ENCODE results near the gene SP6.

GRCh38 chr17:47811709-47812108 is 39.3 kb downstream of the SP6 start:
- TF ChIP-seq, protein P1, sequence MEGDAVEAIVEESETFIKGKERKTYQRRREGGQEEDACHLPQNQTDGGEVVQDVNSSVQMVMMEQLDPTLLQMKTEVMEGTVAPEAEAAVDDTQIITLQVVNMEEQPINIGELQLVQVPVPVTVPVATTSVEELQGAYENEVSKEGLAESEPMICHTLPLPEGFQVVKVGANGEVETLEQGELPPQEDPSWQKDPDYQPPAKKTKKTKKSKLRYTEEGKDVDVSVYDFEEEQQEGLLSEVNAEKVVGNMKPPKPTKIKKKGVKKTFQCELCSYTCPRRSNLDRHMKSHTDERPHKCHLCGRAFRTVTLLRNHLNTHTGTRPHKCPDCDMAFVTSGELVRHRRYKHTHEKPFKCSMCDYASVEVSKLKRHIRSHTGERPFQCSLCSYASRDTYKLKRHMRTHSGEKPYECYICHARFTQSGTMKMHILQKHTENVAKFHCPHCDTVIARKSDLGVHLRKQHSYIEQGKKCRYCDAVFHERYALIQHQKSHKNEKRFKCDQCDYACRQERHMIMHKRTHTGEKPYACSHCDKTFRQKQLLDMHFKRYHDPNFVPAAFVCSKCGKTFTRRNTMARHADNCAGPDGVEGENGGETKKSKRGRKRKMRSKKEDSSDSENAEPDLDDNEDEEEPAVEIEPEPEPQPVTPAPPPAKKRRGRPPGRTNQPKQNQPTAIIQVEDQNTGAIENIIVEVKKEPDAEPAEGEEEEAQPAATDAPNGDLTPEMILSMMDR (IDR thresholded peaks at IDR 0.05): no peak
- TF ChIP-seq EP300 (IDR thresholded peaks at IDR 0.05): no peak

All from gastroesophageal sphincter (tissue), 3 donors.